ENCODE measurements around the gene VASP.

The VASP gene

GRCh38 chr19:45497791-45498190, 9.5 kb upstream of the VASP start:
- no peak for DNase-seq (ENCODE audit: low read depth, low spot score)
- TF ChIP-seq CTCF (IDR thresholded peaks at IDR 0.05; ENCODE audit: insufficient read depth, low read length, missing control alignments): no peak
- POLR2A ChIA-PET: no interaction called here
- CTCF ChIA-PET: interaction anchor here (1.1 to 8.8 kb wide), 5 partner anchors 8 to 147 kb away, joined by 3 to 99 read pairs (median 4); no protein-coding TSS in a partner anchor
- no peak overlapping the region for H3K4me3 ChIP-seq (ENCODE audit: low read depth, low read length)

GRCh38 chr19:45498411-45499195, 8.7 kb upstream of the VASP start, which contains the start of gene PPM1N:
Gene PPM1N, plus strand, starts transcription at chr19:45498443. Its CDS starts 30 bp downstream, at chr19:45498473.
- H3K4me3 ChIP-seq (ENCODE audit: low read depth, low read length): peak within 1 kb of the TSS; percentile 55
- no peak for DNase-seq (ENCODE audit: low read depth, low spot score)
- no peak for TF ChIP-seq CTCF (IDR thresholded peaks at IDR 0.05; ENCODE audit: insufficient read depth, low read length, missing control alignments)
- ChIA-PET CTCF (interaction anchor here (0.7 to 8.8 kb wide), 6 partner anchors 11 to 144 kb away, joined by 3 to 99 read pairs (median 34); no protein-coding TSS in a partner anchor), POLR2A (interaction anchor here (1.1 kb wide), 1 partner anchor 9 kb away, joined by 3 read pairs; no protein-coding TSS in a partner anchor)

- POLR2A ChIA-PET: interaction anchor here (0.6 to 1.1 kb wide), 3 partner anchors 9 to 218 kb away, joined by 3 read pairs; no protein-coding TSS in a partner anchor
- no peak for TF ChIP-seq CTCF (IDR thresholded peaks at IDR 0.05; ENCODE audit: insufficient read depth, low read length, missing control alignments)
- DNase-seq (ENCODE audit: low read depth, low spot score): no peak
- no peak overlapping the region for H3K4me3 ChIP-seq (ENCODE audit: low read depth, low read length)
- CTCF ChIA-PET: interaction anchor here (0.7 to 8.8 kb wide), 4 partner anchors 12 to 143 kb away, joined by 3 to 68 read pairs (median 34); no protein-coding TSS in a partner anchor
Observed at GRCh38 chr19:45499196-45500180, 7.8 kb upstream of the VASP start.

GRCh38 chr19:45500918-45501729, 6.2 kb upstream of the VASP start:
- ChIA-PET CTCF (interaction anchor here (1.2 to 8.2 kb wide), 3 partner anchors 14 to 62 kb away, joined by 4 to 60 read pairs (median 10); no protein-coding TSS in a partner anchor), POLR2A (no interaction called here)
- TF ChIP-seq CTCF (IDR thresholded peaks at IDR 0.05; ENCODE audit: insufficient read depth, low read length, missing control alignments): no peak

GRCh38 chr19:45501730-45502014, 5.6 kb upstream of the VASP start:
- TF ChIP-seq CTCF (IDR thresholded peaks at IDR 0.05; ENCODE audit: insufficient read depth, low read length, missing control alignments): no peak
- ChIA-PET POLR2A (no interaction called here), CTCF (interaction anchor here (1.2 to 8.2 kb wide), 3 partner anchors 14 to 63 kb away, joined by 4 to 60 read pairs (median 10); no protein-coding TSS in a partner anchor)
- no peak overlapping the region for H3K4me3 ChIP-seq (ENCODE audit: low read depth, low read length)
- DNase-seq (ENCODE audit: low read depth, low spot score): no peak

More at GRCh38 chr19:45500918-45501729, 6.2 kb upstream of the VASP start:
- H3K4me3 ChIP-seq (ENCODE audit: low read depth, low read length): no peak overlapping the region
- no peak for DNase-seq (ENCODE audit: low read depth, low spot score)

Measured in AG04449 (cell line).